ENCODE measurements around the gene ALDH3B1.
A peak's percentile ranks its signal among the peaks of the same experiment; 100 is the strongest.

The ALDH3B1 gene

GRCh38 chr11:67997475-67997921, 12.6 kb upstream of the ALDH3B1 start:
- DNase-seq = no peak

DNA sequence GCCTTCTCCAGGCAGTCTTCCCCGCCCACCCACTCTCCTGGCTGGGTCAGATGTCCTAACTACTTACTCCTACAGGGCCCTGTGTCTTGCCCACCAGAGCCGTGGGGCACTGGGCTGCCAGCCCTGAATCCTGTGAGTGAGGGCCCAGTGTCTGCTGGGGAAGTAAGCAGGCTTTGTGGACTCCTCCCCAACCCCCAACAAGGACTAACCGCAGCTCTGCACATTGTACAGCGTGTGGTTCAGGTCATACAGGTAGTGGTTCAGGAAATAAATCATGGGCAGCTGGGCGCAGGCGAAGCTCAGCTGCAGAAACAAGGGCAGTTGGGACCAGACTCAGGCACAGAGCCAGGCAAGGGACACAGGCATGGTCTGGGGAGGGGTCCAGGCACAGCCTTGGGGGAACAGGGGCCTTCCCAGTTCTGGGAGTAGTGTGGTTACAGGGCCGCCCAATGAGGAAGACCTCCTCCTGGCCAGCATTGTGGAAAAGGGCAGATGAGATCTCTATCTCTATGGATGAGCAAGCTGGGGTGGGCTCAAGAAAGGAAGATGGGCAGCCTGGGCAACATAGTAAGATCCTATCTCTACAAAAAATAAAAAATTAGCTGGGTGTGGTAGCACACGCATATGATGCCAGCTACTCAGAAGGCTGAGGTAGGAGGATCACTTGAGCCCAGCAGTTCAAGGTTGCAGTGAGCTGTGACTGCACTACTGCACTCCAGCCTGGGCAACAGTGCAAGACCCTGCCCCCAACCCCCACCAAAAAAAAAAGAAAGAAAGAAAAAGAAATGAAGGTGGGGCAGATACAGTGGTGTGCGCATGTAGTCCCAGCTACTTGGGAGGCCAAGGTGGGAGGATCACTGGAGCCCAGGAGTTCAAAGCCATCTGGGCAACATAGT, 11.7 kb upstream of the ALDH3B1 start:
- DNase-seq = peak; percentile 23 to 60 (median 46)

DNA sequence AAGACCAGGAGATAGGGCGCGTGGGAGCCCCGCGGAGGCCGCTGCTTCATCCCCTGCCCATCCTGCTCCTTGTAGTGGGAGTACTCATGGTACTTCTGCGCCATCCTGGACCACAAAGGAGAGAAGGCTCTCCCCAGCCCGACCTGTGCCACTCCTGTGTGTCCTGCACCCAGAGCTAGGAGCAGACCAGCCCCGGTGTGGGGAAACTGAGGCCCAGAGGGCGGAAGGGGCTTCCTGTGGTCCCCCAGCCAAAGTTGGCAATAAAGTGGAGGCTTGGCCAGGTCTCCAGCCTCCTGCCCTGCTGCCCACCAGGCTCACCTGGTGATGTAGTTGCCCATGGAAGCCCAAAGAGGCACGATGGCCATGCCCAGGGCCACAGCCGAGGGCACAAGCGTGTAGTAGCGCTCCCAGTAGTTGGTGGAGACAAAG, 10.9 kb upstream of the ALDH3B1 start:
- DNase-seq = no peak

- no peak for DNase-seq
Measured at GRCh38 chr11:67999704-68000103, 10.4 kb upstream of the ALDH3B1 start.

- DNase-seq = peak; percentile 71 to 87 (median 85)
Measured at GRCh38 chr11:68002575-68002937, 7.6 kb upstream of the ALDH3B1 start.

DNA sequence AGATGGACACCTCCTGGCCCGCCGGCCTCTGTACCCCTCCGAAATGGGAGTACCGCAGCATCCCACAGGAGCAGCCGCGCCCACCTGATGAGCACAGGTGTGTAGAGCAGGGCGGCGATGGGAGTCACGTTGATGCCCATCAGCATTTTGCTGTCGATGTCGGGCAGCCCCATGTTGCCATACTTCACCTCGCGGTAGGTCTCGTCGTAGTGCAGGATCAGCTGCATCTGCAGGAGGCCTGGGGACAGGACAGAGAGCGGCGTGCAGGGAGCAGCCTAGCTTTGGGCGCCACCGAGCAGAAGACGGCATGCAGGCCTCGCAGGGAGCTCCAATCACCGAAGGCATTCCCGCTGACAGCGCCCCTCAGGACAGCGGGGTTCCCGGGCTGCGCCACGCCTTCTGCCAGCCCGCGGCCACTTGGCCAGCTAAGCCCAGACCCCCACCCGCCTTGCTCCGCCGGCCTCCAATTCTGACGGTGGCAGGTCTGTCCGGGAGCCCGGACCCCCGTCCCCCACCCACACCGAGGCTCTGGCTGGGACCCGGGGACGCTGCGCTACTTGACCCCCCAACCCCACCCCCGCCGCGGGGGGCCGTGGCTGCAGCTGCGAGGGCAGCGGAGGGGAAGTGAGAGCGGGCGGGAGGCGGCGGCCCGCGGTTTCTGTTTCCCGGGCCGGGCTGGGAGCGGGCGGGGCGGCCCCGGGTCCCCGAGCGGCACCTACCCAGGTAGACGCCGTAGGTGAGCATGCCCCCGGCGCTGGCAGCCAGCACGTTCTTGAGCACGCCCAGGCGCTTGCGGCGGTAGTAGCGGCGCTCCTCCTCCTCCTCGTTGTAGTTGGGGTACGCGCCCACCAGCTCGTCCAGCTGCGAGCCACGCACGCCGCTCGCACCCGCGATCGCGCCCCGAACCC, 6.9 kb upstream of the ALDH3B1 start:
- DNase-seq = peak; percentile 38 to 79 (median 62)

- peak; percentile 94 to 98 (median 96) for DNase-seq
Measured at GRCh38 chr11:68003846-68004550, 6.1 kb upstream of the ALDH3B1 start, which contains the start of gene UNC93B1. TSS of gene UNC93B1 (minus strand) at chr11:68004097. CDS start at chr11:68004043, 54 bp downstream.

GRCh38 chr11:68004551-68005335, 5.4 kb upstream of the ALDH3B1 start:
- no peak for DNase-seq

DNA sequence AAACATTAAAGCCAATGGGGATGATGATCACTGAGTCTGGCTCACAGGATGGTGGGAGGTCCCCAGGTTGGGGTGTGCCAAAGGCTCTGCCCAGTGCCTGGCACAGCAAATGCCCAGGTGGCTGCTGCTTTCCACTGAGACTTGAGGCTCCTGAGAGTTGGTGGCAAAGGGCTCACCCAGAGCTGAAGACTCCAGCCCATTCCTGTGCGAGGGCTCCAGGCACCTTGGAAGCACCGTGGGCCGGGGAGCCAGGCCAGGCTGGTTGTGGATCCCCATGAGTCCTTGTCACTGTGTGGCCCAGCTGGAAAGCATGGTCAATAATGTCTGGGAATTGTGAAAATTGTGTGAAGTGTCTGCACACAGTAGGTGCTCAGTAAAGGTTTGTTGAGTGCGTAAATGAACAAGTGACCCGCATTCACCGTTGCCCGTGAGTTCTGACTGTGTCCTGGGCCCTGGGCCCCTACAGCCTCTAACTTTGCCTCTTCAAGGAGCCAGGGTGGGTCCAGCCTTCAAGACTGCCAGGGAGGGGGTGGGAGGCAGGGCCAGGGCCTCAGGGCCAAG, 3.4 kb upstream of the ALDH3B1 start:
- no peak for DNase-seq

- DNase-seq = peak in 1 of 4 experiments; percentile 1
Measured at GRCh38 chr11:68007498-68008380, 2.4 kb upstream of the ALDH3B1 start.

GRCh38 chr11:68008381-68009337, 1.5 kb upstream of the ALDH3B1 start:
- peak; percentile 87 to 94 (median 90) for DNase-seq

DNA sequence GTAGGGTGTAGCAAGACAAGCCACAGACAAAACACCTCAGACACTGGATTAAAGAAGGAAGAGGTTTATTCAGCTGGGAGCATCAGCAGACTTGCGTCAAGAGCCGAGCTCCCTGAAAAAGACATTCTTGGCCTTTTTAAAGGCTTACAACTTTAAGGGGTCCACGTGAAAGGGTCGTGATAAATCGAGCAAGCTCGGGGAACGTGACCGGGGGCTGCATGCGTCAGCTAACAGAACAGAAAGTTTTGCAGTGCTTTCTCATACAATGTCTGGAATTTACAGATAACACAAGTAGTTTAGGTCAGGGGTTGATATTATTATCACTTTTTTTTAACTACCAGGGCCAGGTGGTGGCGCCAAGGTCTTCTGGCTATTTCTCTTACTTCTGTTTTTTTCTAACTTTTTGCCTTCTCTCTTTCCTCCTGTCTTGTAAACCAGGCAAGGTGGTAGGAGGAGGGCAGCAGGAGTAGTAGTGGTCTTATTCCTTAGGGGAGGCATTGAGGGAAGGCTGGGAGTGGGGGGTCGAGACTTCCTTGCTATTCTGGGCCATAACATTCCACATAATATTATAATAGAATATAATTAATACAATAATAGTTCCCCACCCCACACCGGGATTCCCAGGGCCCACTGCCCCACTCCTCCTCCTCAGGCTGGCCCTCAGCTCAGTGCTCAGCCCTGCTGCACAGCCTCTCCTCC, 587 bp upstream of the ALDH3B1 start:
- DNase-seq = peak; percentile 29 to 43 (median 38)

DNA sequence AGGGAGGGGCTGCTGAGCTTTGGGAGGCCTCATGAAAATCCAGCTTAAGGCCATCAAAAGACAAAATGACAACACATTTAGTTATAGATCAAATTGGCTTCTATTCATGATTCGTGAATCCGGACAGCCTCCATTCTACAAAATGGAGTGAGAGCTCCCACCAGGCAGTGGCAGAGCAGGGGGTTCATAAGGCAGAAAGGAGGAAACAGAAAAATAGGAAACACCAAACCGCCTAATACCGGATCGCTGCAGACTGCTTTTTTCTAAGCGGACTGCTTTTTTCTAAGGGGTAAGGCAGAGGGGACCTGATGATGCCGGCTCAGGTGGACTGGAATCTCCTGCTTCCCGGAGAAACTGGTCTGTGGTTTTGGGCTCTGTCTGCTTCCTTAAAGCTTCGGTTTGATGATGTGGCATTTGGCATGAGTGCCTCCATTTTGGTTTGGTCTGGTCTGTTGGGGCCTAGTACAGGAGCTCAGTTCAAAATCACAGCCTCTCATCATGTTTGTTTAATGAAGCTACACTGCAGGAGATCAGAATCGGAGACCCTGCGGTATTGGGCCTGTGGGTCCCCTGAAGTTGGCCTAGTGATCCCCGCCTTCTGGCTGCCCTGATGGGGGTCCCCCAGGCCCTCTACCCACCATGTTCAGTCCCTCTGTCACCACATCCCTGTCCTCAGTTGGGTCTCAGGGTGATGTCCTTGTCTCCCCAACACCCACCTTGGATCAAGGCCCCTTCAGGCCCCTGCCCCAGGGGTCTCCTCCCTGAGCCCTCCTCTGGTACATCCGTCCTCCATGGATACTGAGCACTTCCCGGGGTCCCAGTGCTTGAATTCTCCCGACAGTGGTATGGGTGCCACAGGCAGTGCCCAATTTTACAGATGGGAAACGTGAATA, 1.2 kb downstream of the ALDH3B1 start:
- peak; percentile 34 to 55 (median 52) for DNase-seq

DNA sequence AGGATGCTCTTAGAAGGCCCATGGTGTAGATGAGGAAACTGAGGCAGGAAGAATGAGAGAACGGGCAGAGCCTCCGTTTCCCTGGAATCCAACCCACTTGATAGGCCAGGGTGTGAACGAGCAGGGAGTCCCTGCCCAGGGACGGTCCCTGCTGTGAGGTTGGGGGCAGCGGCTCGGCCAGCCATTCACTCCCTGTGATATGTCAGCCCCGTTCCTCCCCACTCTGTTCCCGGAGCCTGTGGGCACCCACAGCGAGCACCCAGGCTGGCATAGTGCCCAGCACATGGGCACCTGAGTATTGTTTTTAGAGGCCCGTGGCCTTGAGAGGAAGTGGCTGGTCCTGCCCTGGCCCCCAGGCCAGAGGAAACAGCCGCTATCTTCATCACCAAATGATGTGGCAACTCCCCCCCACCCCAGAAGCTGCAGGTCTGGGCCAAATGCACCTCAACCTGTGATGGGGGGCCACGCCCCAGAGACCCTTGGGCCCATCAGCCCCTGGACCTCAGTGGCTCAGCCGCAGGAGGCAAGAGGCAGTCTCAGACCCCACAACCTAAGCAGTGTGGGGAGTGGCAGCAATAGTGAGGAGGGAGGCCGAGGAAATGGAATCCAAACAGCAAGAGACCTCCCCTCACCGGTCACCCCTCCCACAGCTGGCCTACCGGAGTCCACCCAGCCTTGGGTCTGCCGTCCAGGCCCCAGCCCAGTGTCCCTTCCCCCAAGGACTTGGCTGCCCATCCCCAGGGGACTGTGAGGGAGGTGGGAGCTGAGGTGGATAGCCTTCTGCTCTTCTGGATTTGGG, 2.1 kb downstream of the ALDH3B1 start:
- DNase-seq = no peak

- no peak for DNase-seq
Measured at GRCh38 chr11:68012843-68013610, 2.9 kb downstream of the ALDH3B1 start.

All from suppressor macrophage (primary cell).